Uterus (tissue), 2 donors: ENCODE measurements around the gene DPM3.

Experiments used
- POLR2A ChIP-seq, 2 donors: fragments of 450-650 bp; IDR thresholded peaks; one replicate each; pipeline ENCODE4 v1.6.1; 2016; ENCODE audit warnings: antibody characterized with exemption in 2 of 2, mild to moderate bottlenecking in 1 of 2, moderate library complexity in 1 of 2
- TF ChIP-seq, protein P1 (sequence below), 4 experiments: fragments of 200-600 bp in 2 of 4; fragments of 450-650 bp in 2 of 4; sonication (generic) in 2 of 4; IDR thresholded peaks; one replicate each; pipeline ENCODE4 v1.5.1; 2016 to 2019; ENCODE audit warnings: antibody characterized with exemption in 4 of 4, mild to moderate bottlenecking in 2 of 4, moderate library complexity in 1 of 4

DNA sequence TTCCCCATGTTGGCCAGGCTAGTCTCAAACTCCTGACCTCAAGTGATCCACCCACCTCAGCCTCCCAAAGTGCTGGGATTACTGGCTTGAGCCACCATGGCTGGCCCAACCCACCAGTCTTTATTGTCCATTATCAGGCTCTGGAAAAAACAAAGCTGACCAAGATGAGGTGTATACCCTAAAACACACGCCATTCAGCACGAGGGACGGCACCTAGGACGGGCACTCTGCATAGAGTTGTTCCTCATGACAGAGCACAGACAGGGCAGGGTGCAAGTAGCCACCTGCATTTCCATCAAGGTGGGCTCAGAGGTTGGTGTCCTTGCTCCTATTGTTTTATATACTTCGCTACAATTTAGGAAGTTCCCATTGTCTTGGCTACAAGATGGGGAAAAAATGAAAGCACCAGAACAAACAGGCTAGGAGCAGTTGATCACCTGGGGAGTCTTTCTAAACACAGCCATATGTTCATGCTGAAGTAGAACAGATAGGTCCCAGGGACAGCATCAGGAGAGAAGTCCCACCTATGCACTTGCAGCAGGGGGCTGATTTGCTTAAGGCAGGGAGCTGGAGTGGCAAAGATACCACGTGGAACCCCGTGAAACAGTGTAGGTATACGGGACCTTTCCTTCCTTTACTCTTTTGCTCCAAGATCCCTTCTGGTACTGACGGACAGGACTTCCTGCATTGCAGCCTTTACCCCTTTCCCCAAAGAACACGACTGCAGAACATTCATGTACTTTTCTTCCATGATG lies 28.3 kb upstream of the DPM3 start:
- TF ChIP-seq, protein P1, sequence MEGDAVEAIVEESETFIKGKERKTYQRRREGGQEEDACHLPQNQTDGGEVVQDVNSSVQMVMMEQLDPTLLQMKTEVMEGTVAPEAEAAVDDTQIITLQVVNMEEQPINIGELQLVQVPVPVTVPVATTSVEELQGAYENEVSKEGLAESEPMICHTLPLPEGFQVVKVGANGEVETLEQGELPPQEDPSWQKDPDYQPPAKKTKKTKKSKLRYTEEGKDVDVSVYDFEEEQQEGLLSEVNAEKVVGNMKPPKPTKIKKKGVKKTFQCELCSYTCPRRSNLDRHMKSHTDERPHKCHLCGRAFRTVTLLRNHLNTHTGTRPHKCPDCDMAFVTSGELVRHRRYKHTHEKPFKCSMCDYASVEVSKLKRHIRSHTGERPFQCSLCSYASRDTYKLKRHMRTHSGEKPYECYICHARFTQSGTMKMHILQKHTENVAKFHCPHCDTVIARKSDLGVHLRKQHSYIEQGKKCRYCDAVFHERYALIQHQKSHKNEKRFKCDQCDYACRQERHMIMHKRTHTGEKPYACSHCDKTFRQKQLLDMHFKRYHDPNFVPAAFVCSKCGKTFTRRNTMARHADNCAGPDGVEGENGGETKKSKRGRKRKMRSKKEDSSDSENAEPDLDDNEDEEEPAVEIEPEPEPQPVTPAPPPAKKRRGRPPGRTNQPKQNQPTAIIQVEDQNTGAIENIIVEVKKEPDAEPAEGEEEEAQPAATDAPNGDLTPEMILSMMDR (IDR thresholded peaks at IDR 0.05): no peak
- no peak for TF ChIP-seq POLR2A (IDR thresholded peaks at IDR 0.05)
